GM06990 (cell line): ENCODE measurements around the gene ZBTB42.

ENCODE experiments used
- DNase-seq: peaks from one replicate; pipeline ENCODE4 v3.0.0-alpha.2; 2011; ENCODE audit not compliant: insufficient read length; ENCODE audit errors: extremely low read depth
- H3K27me3 ChIP-seq: replicated peaks from 2 replicates; pipeline ENCODE4 v1.6.0; 2011; ENCODE audit warnings: low read length; ENCODE audit not compliant: control insufficient read depth, insufficient read depth
- H3K36me3 ChIP-seq: 2 replicates; pipeline ENCODE4 v1.5.1; 2011; ENCODE audit warnings: low read length; ENCODE audit not compliant: control insufficient read depth, insufficient read depth
- H3K4me3 ChIP-seq: replicated peaks from 2 replicates; pipeline ENCODE4 v1.5.1; 2011; ENCODE audit warnings: low read depth, mild to moderate bottlenecking, control low read depth, low read length
- TF ChIP-seq, protein P1 (sequence below): IDR thresholded peaks from 2 replicates; pipeline ENCODE4 v1.5.1; 2011; ENCODE audit warnings: low read length, control low read depth, mild to moderate bottlenecking, inconsistent platforms; ENCODE audit not compliant: insufficient read depth, poor library complexity, severe bottlenecking

Gene ZBTB42

DNA sequence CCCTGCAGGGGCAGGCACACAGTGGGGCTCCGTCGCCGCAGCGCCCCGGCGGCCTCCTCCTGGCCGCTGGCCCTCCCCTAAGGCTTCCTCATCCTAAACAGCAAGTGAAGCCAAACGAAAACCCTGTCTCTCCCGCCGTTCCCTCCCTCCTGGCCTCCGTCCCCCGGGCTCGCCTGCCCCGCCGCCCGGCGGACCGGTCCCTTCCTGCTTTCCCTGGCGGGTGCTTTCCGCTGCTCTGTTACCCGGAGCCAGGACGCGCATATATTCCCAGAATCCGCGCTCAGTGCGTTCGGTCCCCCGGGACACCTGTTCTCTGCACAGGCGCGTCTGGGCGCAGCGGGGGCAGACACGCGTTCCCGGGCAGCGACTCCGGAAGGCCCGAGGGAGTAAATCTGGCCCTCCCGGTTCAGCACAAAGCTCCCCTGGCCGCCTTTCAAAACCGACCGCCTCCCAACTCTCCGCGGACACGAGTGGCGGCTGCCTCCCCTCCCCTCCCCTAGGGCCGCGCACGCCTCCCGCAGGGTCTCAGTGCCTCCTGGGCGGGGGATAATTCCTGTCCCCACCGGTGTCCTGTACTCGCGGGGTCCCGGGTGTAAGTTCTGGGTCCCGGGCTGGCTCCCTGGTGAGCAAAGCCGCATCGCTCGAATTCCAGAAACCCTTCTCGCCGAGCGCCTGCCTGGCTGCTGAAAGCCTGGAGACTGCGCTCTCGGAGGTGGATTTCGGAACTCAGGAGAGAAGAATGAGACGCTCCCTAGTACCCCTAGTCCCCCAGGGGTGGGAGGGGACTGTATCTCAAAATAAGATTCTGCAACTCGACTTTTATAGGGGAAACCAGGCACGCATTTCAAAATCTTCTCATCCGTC, 42.8 kb downstream of the ZBTB42 start:
- DNase-seq: no peak
- peaks cover 2% of the 10 kb centered on the region; the same call in 1 of the 2 replicates for H3K27me3 ChIP-seq

GRCh38 chr14:104844306-104845032, 43.6 kb downstream of the ZBTB42 start:
- no peak overlapping the region for H3K4me3 ChIP-seq
- no peak for DNase-seq
- no peaks in the 10 kb centered on the region for H3K36me3 ChIP-seq
- H3K27me3 ChIP-seq: peaks cover 2% of the 10 kb centered on the region
- TF ChIP-seq, protein P1, sequence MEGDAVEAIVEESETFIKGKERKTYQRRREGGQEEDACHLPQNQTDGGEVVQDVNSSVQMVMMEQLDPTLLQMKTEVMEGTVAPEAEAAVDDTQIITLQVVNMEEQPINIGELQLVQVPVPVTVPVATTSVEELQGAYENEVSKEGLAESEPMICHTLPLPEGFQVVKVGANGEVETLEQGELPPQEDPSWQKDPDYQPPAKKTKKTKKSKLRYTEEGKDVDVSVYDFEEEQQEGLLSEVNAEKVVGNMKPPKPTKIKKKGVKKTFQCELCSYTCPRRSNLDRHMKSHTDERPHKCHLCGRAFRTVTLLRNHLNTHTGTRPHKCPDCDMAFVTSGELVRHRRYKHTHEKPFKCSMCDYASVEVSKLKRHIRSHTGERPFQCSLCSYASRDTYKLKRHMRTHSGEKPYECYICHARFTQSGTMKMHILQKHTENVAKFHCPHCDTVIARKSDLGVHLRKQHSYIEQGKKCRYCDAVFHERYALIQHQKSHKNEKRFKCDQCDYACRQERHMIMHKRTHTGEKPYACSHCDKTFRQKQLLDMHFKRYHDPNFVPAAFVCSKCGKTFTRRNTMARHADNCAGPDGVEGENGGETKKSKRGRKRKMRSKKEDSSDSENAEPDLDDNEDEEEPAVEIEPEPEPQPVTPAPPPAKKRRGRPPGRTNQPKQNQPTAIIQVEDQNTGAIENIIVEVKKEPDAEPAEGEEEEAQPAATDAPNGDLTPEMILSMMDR: no peak

More for the DNA sequence above, 42.8 kb downstream of the ZBTB42 start:
- TF ChIP-seq, protein P1: no peak
- Histone ChIP-seq H3K4me3 (no peak overlapping the region), H3K36me3 (no peaks in the 10 kb centered on the region)

- Histone ChIP-seq H3K4me3 (no peak overlapping the region), H3K27me3 (peaks cover 2% of the 10 kb centered on the region), H3K36me3 (no peaks in the 10 kb centered on the region)
- TF ChIP-seq, protein P1: no peak
- no peak for DNase-seq
These were observed 44.2 kb downstream of the ZBTB42 start for GRCh38 chr14:104845033-104845666.

- Histone ChIP-seq H3K36me3 (no peaks in the 10 kb centered on the region), H3K4me3 (no peak overlapping the region), H3K27me3 (peaks cover 2% of the 10 kb centered on the region)
- TF ChIP-seq, protein P1: no peak
- DNase-seq: no peak
These were observed 45.0 kb downstream of the ZBTB42 start for GRCh38 chr14:104845834-104846441.

DNA sequence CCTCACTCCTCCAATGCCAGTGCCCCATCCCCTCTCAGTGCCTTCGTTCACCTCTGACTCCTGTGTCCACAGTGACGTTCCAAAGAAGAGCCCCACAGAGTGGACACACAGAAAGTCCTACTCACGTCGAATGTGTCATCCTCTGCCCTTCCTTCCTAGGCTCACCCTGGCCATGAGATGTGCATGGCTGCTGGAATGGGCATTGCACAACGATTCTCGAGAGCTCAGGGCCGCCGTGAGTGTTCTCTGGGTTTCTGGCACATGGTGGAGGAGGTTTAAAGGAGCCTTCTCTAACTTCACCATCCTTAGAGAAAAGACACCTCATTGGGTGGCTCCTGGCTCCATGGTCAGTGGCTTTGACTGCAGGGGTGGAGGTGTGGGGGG, 51.4 kb downstream of the ZBTB42 start:
- Histone ChIP-seq H3K4me3 (no peak overlapping the region), H3K27me3 (no peaks in the 10 kb centered on the region; the same call in none of the 2 replicates), H3K36me3 (no peaks in the 10 kb centered on the region)
- TF ChIP-seq, protein P1: no peak
- no peak for DNase-seq
